Esophagus squamous epithelium (tissue), 4 donors: ENCODE measurements around the gene ITPR2.

ENCODE experiments used
- POLR2A ChIP-seq, 4 donors: fragments of 450-650 bp; IDR thresholded peaks; one replicate each; pipeline ENCODE4 v1.6.1; 2017; ENCODE audit warnings: antibody characterized with exemption in 4 of 4, mild to moderate bottlenecking in 4 of 4, moderate library complexity in 3 of 4
- TF ChIP-seq, protein P1 (sequence below), 6 experiments: fragments of 450-650 bp in 4 of 6; fragments of 200-600 bp in 2 of 6; sonication (generic) in 2 of 6; IDR thresholded peaks; one replicate each; pipeline ENCODE4 v1.5.1; 2016 to 2019; ENCODE audit warnings: antibody characterized with exemption in 6 of 6, mild to moderate bottlenecking in 4 of 6, moderate library complexity in 4 of 6

DNA sequence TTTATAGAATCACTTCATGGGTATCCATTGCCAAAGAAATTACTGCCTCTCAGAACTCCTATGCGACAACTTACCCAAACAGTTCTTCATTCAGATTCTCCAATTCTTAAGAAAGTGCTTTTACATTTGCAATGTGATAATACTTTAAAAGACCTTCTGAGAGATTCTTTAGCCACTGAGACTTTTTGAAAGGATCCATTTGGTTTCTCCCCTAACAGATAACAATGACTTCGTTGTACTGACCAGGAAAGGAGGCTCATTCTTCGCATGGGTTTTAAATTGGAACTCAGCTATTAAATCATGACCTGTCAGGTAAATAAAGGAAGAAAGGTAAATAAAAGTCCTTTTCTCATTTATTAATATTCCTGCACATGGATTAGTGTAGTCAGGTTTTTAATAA, 14.8 kb downstream of the ITPR2 start:
- TF ChIP-seq POLR2A (IDR thresholded peaks at IDR 0.05) = no peak
- TF ChIP-seq, protein P1, sequence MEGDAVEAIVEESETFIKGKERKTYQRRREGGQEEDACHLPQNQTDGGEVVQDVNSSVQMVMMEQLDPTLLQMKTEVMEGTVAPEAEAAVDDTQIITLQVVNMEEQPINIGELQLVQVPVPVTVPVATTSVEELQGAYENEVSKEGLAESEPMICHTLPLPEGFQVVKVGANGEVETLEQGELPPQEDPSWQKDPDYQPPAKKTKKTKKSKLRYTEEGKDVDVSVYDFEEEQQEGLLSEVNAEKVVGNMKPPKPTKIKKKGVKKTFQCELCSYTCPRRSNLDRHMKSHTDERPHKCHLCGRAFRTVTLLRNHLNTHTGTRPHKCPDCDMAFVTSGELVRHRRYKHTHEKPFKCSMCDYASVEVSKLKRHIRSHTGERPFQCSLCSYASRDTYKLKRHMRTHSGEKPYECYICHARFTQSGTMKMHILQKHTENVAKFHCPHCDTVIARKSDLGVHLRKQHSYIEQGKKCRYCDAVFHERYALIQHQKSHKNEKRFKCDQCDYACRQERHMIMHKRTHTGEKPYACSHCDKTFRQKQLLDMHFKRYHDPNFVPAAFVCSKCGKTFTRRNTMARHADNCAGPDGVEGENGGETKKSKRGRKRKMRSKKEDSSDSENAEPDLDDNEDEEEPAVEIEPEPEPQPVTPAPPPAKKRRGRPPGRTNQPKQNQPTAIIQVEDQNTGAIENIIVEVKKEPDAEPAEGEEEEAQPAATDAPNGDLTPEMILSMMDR (IDR thresholded peaks at IDR 0.05) = no peak
